Measurements from ENCODE around the gene SUCLG2. TPM values are rescaled to one million over a fixed set of nuclear protein-coding genes. Genes with fewer than 3 reads are reported as not detected.

Gene SUCLG2
- polyA plus RNA-seq, 2 of the 4 experiments (the other 2 are of a cell fraction) = 39.8 to 61.3 TPM

DNA sequence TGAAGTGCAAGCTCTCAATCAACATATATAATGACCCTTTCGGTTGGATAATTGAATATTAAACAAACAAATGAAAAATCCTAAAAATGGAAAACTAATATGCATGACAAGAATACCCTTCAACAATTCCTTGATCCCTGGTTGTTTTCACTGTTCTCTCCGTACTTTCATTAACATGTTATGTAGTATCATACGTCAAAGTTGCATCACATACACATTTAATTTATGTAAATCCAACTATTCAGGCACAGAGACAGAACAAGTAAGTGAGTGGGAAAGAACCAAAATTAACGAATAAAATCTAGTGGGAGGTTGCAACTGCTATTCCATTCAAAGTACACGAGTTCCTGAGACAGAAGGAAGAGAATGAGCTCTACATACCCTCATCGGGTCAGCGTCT lies 176.0 kb downstream of the SUCLG2 start (continued):
- TF ChIP-seq, protein P1, sequence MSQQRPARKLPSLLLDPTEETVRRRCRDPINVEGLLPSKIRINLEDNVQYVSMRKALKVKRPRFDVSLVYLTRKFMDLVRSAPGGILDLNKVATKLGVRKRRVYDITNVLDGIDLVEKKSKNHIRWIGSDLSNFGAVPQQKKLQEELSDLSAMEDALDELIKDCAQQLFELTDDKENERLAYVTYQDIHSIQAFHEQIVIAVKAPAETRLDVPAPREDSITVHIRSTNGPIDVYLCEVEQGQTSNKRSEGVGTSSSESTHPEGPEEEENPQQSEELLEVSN (IDR thresholded peaks at IDR 0.05; ENCODE audit: borderline replicate concordance, low read depth) = no peak
- TF ChIP-seq ZSCAN20 (CRISPR knock-in tag; IDR thresholded peaks at IDR 0.05) = no peak
- no peak for TF ChIP-seq FOSB (CRISPR knock-in tag; IDR thresholded peaks at IDR 0.05)
- no peak for TF ChIP-seq CEBPB (IDR thresholded peaks at IDR 0.05)

DNA sequence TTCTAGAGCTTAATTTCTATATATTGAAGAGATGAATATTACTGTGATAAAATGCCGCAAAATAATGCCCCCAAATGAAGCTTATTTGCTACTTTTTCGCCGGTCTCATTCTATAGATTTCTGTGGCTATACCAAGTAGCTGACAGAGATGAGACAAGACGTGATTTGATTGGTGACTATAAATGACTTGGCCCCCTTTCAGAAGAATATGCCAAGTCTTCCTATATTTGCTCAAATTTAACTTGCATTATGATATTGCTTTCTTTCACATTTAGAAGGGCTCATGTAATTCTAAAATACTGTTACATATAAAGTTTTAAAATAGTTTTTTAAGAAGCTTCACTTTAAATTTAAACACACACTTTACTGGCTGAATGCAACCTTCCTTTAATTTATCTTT lies 180.1 kb downstream of the SUCLG2 start:
- WGBS (ENCODE audit: missing lambda C conversion rate) = 95% methylated on average over 4 of the region's 4 CpGs
- Histone ChIP-seq H3K27ac (no peak overlapping the region), H3K4me1 (no peaks in the 10 kb centered on the region), H3K4me2 (no peak overlapping the region), H3K9me3 (no peaks in the 10 kb centered on the region), H3K4me3 (no peak overlapping the region)
- DNase-seq (ENCODE audit: low read depth in 1 of 2, low spot score in 1 of 2) (no peak), FAIRE-seq (no peak), ATAC-seq (no peak)
- ChIA-PET CTCF (interaction anchor here (0.6 kb wide), 1 partner anchor 55 kb away, joined by 3 read pairs; no protein-coding TSS in a partner anchor), POLR2A (no interaction called here)
- TF ChIP-seq HDAC2 (IDR thresholded peaks at IDR 0.05) (no peak), JUNB (IDR thresholded peaks at IDR 0.05) (no peak)
- TF ChIP-seq, protein P2, sequence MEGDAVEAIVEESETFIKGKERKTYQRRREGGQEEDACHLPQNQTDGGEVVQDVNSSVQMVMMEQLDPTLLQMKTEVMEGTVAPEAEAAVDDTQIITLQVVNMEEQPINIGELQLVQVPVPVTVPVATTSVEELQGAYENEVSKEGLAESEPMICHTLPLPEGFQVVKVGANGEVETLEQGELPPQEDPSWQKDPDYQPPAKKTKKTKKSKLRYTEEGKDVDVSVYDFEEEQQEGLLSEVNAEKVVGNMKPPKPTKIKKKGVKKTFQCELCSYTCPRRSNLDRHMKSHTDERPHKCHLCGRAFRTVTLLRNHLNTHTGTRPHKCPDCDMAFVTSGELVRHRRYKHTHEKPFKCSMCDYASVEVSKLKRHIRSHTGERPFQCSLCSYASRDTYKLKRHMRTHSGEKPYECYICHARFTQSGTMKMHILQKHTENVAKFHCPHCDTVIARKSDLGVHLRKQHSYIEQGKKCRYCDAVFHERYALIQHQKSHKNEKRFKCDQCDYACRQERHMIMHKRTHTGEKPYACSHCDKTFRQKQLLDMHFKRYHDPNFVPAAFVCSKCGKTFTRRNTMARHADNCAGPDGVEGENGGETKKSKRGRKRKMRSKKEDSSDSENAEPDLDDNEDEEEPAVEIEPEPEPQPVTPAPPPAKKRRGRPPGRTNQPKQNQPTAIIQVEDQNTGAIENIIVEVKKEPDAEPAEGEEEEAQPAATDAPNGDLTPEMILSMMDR (IDR thresholded peaks at IDR 0.05) = no peak

DNA sequence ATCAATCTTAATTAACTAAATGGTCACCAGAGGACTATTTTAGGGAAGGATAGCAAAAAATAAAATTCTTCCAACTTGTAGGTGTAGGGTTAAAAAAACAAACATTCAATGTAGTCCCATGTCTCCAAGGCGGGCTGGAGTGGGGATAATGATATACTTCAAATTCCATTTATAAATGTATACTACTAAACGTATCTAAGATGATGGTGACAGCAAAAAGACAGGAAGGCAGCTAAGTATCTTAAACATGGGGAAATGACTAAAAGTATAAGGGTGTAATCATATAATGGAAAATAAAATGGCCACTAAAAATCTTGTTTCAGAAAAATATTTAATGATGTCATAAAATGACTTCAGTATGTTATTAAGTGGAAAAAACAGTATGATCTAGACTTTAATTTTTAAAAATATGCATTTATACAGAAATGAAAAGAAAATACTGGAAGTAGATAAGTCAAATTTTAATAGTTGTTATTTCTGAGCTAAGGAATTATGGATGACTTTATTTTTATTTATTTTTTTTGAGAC lies 181.7 kb downstream of the SUCLG2 start:
- ATAC-seq = no peak
- TF ChIP-seq RCOR1 (IDR thresholded peaks at IDR 0.05; ENCODE audit: low read depth, low read length) (no peak), GATA3 (IDR thresholded peaks at IDR 0.05; ENCODE audit: borderline replicate concordance) (no peak), EHMT2 (IDR thresholded peaks at IDR 0.05; ENCODE audit: low read depth) (no peak)
- TF ChIP-seq, protein P3, sequence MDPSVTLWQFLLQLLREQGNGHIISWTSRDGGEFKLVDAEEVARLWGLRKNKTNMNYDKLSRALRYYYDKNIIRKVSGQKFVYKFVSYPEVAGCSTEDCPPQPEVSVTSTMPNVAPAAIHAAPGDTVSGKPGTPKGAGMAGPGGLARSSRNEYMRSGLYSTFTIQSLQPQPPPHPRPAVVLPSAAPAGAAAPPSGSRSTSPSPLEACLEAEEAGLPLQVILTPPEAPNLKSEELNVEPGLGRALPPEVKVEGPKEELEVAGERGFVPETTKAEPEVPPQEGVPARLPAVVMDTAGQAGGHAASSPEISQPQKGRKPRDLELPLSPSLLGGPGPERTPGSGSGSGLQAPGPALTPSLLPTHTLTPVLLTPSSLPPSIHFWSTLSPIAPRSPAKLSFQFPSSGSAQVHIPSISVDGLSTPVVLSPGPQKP (IDR thresholded peaks at IDR 0.05; ENCODE audit: low read depth, low read length) = no peak
- TF ChIP-seq, protein P4, sequence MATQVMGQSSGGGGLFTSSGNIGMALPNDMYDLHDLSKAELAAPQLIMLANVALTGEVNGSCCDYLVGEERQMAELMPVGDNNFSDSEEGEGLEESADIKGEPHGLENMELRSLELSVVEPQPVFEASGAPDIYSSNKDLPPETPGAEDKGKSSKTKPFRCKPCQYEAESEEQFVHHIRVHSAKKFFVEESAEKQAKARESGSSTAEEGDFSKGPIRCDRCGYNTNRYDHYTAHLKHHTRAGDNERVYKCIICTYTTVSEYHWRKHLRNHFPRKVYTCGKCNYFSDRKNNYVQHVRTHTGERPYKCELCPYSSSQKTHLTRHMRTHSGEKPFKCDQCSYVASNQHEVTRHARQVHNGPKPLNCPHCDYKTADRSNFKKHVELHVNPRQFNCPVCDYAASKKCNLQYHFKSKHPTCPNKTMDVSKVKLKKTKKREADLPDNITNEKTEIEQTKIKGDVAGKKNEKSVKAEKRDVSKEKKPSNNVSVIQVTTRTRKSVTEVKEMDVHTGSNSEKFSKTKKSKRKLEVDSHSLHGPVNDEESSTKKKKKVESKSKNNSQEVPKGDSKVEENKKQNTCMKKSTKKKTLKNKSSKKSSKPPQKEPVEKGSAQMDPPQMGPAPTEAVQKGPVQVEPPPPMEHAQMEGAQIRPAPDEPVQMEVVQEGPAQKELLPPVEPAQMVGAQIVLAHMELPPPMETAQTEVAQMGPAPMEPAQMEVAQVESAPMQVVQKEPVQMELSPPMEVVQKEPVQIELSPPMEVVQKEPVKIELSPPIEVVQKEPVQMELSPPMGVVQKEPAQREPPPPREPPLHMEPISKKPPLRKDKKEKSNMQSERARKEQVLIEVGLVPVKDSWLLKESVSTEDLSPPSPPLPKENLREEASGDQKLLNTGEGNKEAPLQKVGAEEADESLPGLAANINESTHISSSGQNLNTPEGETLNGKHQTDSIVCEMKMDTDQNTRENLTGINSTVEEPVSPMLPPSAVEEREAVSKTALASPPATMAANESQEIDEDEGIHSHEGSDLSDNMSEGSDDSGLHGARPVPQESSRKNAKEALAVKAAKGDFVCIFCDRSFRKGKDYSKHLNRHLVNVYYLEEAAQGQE (IDR thresholded peaks at IDR 0.05) = no peak
- 86% methylated on average over 2 of the region's 2 CpGs for WGBS (ENCODE audit: missing lambda C conversion rate)
- Histone ChIP-seq H3K9me3 (no peaks in the 10 kb centered on the region), H3K4me3 (no peak overlapping the region), H3K27ac (no peak overlapping the region), H3K4me2 (no peak overlapping the region), H3K4me1 (no peaks in the 10 kb centered on the region)
- ChIA-PET POLR2A (no interaction called here), CTCF (no interaction called here)
- no peak for DNase-seq (ENCODE audit: low read depth in 1 of 2, low spot score in 1 of 2)
- FAIRE-seq = no peak

DNA sequence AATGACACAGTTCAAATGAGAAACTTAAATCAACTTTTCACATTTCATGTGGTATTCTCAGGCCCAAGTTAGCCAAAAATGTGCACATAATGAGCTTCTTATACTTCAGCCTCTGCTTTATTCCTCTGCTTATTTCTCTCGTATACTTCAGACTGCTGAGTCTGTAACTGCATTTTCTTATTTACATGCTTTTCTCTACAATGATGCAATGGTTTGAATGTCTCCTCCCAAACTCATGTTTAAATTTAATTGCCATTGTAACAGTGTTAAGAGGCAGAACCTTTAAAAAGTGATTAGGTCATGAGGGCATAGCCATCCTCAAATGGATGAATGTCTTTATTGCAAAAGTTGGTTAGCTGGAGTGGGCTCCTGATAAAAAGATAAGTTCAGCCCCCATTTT lies 184.2 kb downstream of the SUCLG2 start:
- Histone ChIP-seq H3K4me3 (no peak overlapping the region), H3K27ac (no peak overlapping the region), H3K4me2 (no peak overlapping the region), H3K4me1 (no peaks in the 10 kb centered on the region), H3K9me3 (no peaks in the 10 kb centered on the region)
- 97% methylated on average over 1 of the region's 1 CpG for WGBS (ENCODE audit: missing lambda C conversion rate)
- DNase-seq (ENCODE audit: low read depth in 1 of 2, low spot score in 1 of 2) (no peak), FAIRE-seq (no peak), ATAC-seq (no peak)
- ChIA-PET CTCF (no interaction called here), POLR2A (no interaction called here)
- no peak for TF ChIP-seq PHF8 (IDR thresholded peaks at IDR 0.05; ENCODE audit: borderline replicate concordance, low read depth)
- TF ChIP-seq RAD21 (conservative IDR thresholded peaks at IDR 0.05 in 1 of 2, IDR thresholded peaks at IDR 0.05 in 1 of 2) = no peak
- TF ChIP-seq, protein P1 (IDR thresholded peaks at IDR 0.05; ENCODE audit: borderline replicate concordance, low read depth) = no peak
- TF ChIP-seq EP300 (IDR thresholded peaks at IDR 0.05) = no peak
- TF ChIP-seq, protein P5, sequence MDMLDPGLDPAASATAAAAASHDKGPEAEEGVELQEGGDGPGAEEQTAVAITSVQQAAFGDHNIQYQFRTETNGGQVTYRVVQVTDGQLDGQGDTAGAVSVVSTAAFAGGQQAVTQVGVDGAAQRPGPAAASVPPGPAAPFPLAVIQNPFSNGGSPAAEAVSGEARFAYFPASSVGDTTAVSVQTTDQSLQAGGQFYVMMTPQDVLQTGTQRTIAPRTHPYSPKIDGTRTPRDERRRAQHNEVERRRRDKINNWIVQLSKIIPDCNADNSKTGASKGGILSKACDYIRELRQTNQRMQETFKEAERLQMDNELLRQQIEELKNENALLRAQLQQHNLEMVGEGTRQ (IDR thresholded peaks at IDR 0.05) = no peak
- TF ChIP-seq, protein P4 (IDR thresholded peaks at IDR 0.05) = no peak
- no peak for TF ChIP-seq RCOR1 (IDR thresholded peaks at IDR 0.05; ENCODE audit: low read depth, low read length)
